Measurements from ENCODE around the gene USP19. TPM values are rescaled to one million over a fixed set of nuclear protein-coding genes. Genes with fewer than 3 reads are reported as not detected.

USP19 gene
- total RNA-seq, 6 donors from 2014 or later = 42.6 to 76.4 (median 57.2) TPM

- TF ChIP-seq POLR2AphosphoS5 (IDR thresholded peaks at IDR 0.05) = peak in 1 of 2 donors; percentile 80
- TF ChIP-seq CTCF (IDR thresholded peaks at IDR 0.05) = peak in 1 of 6 experiments; percentile 17
- TF ChIP-seq EP300 (IDR thresholded peaks at IDR 0.05) = peak in 1 of 4 donors; percentile 5
- TF ChIP-seq POLR2A (IDR thresholded peaks at IDR 0.05) = peak in 1 of 4 donors; percentile 52
- peaks cover 13 to 39% (median 20%) of the 10 kb centered on the region in 4 donors for H3K4me1 ChIP-seq
- peak; percentile 89 to 91 for ATAC-seq (ENCODE audit: low FRiP score in 2 of 2)
- WGBS, 2 donors = 14 to 32% methylated on average over 14 to 26 of the region's 28 CpGs
- H3K27ac ChIP-seq = peak within 1 kb of the TSS; percentile 73 to 91 (median 88)
- peaks cover 0 to 32% (median 21%) of the 10 kb centered on the region in 4 donors for H3K36me3 ChIP-seq
- peak within 1 kb of the TSS; percentile 42 to 58 (median 57) for H3K4me3 ChIP-seq
- peak; percentile 73 to 85 for DNase-seq
- H3K27me3 ChIP-seq = no peaks in the 10 kb centered on the region
- H3K9me3 ChIP-seq = no peaks in the 10 kb centered on the region
These were observed 12.0 kb upstream of the USP19 start, which contains the start of gene LAMB2 for GRCh38 chr3:49132437-49133225. LAMB2 (minus strand) TSS chr3:49133050; CDS start chr3:49132867, 183 bp downstream.

DNA sequence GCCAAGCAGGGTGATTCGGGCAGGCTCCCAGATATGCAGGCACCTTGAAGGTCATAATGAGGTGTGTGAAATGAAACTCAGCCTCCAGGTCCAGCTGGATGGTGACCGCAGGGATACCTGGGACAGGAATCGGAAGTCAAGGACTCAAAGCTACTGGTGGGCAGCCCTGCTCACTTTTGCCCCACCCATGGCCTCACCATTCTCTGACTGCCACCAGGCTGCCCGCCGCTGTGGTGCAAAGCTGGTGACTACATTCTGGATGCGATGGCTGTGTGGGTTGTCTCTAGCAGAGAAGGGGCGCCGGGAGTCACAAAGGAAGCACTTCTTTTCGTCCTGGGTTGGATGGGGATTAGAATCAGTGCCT is 11.4 kb upstream of the USP19 start:
- TF ChIP-seq POLR2AphosphoS5 (IDR thresholded peaks at IDR 0.05) (no peak), EP300 (IDR thresholded peaks at IDR 0.05) (no peak), CTCF (IDR thresholded peaks at IDR 0.05) (no peak), POLR2A (IDR thresholded peaks at IDR 0.05) (no peak)
- H3K36me3 ChIP-seq = peaks cover 0 to 38% (median 24%) of the 10 kb centered on the region in 4 donors
- DNase-seq (no peak), ATAC-seq (ENCODE audit: low FRiP score in 2 of 2) (no peak)
- WGBS, 2 donors = 42 to 68% methylated on average over 3 to 9 of the region's 9 CpGs
- peak overlapping the region; percentile 73 to 91 (median 88) for H3K27ac ChIP-seq
- H3K27me3 ChIP-seq = no peaks in the 10 kb centered on the region
- H3K9me3 ChIP-seq = no peaks in the 10 kb centered on the region
- peak overlapping the region; percentile 42 to 58 (median 57) for H3K4me3 ChIP-seq
- H3K4me1 ChIP-seq = peaks cover 13 to 39% (median 20%) of the 10 kb centered on the region in 4 donors

DNA sequence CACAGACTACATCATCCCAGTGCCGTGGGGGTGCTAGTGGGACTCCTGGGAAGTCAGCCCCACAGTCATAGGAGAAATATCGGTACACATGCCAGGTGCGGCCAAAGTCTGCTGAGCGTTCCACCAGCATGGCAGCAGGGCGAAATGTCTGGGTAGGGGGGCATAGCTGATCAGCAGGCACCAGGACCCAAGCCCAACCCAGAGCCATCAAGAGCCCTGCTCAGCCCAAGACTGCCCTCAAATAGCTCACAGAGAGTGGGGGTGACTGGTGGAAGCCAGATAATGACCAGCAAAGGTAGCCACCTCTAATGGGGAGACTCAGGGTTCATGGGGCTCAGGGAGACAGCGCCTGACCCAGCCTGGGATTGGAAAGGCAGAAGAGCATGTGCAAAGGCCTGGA is 11.0 kb upstream of the USP19 start:
- Histone ChIP-seq H3K36me3 (peaks cover 0 to 43% (median 28%) of the 10 kb centered on the region in 4 donors), H3K4me1 (peaks cover 13 to 39% (median 20%) of the 10 kb centered on the region in 4 donors)
- no peak for ATAC-seq (ENCODE audit: low FRiP score in 2 of 2)

DNA sequence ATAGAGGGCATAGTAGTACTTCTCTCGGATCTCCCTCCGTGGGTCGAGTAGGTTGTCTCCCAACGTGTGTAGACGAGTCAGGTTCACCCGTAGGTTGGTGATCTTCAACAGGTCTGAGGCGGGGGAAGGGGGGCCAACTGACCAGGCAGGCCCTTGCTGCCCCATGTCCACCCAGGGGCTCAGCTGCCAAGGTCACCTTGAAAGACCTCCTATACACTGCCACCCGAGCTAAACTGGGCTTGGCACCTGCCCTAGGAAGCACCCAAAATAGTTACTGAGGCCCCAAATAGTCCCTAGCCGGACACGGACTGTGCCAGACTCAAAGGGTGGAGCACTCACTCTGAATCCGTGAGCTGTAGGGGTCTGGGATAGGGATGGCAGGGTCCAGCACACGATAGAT is 10.4 kb upstream of the USP19 start:
- Histone ChIP-seq H3K27ac (peak overlapping the region; percentile 73 to 91 (median 88)), H3K9me3 (no peaks in the 10 kb centered on the region), H3K36me3 (peaks cover 0 to 48% (median 33%) of the 10 kb centered on the region in 4 donors), H3K27me3 (no peaks in the 10 kb centered on the region), H3K4me1 (peaks cover 13 to 39% (median 20%) of the 10 kb centered on the region in 4 donors), H3K4me3 (peak overlapping the region in 1 of 4 donors; percentile 58)
- no peak for ATAC-seq (ENCODE audit: low FRiP score in 2 of 2)
- no peak for TF ChIP-seq POLR2AphosphoS5 (IDR thresholded peaks at IDR 0.05)
- no peak for TF ChIP-seq POLR2A (IDR thresholded peaks at IDR 0.05)
- TF ChIP-seq EP300 (IDR thresholded peaks at IDR 0.05) = no peak
- no peak for TF ChIP-seq CTCF (IDR thresholded peaks at IDR 0.05)
- no peak for DNase-seq
- WGBS, 2 donors = 81 to 85% methylated on average over 4 to 12 of the region's 12 CpGs

More for the DNA sequence above, 11.0 kb upstream of the USP19 start:
- H3K4me3 ChIP-seq = peak overlapping the region; percentile 42 to 58 (median 57)
- TF ChIP-seq POLR2AphosphoS5 (IDR thresholded peaks at IDR 0.05) (no peak), EP300 (IDR thresholded peaks at IDR 0.05) (no peak)
- no peak for DNase-seq
- peak overlapping the region; percentile 73 to 91 (median 88) for H3K27ac ChIP-seq
- H3K9me3 ChIP-seq = no peaks in the 10 kb centered on the region
- no peaks in the 10 kb centered on the region for H3K27me3 ChIP-seq
- 91 to 95% methylated on average over 6 of the region's 6 CpGs for WGBS, 2 donors

GRCh38 chr3:49124991-49125670 is 4.5 kb upstream of the USP19 start:
- 80 to 87% methylated on average over 2 to 14 of the region's 14 CpGs for whole genome bisulfite sequencing, 2 donors
- DNase-seq = no peak
- peaks cover 21 to 87% (median 75%) of the 10 kb centered on the region in 4 donors for H3K36me3 ChIP-seq

More at GRCh38 chr3:49124991-49125670, 4.5 kb upstream of the USP19 start:
- H3K4me1 ChIP-seq = peaks cover under 1 to 13% (median 6%) of the 10 kb centered on the region in 4 donors
- H3K9me3 ChIP-seq = no peaks in the 10 kb centered on the region
- no peak overlapping the region for H3K4me3 ChIP-seq
- no peak overlapping the region for H3K27ac ChIP-seq
- no peak for TF ChIP-seq POLR2A (IDR thresholded peaks at IDR 0.05)
- TF ChIP-seq POLR2AphosphoS5 (IDR thresholded peaks at IDR 0.05) = no peak
- TF ChIP-seq CTCF (IDR thresholded peaks at IDR 0.05) = no peak
- no peak for TF ChIP-seq EP300 (IDR thresholded peaks at IDR 0.05)
- no peak for ATAC-seq (ENCODE audit: low FRiP score in 2 of 2)
- no peaks in the 10 kb centered on the region for H3K27me3 ChIP-seq

All from upper lobe of left lung (tissue), 6 donors.